ENCODE data around the gene KLHL35. TPM values are rescaled to one million over a fixed set of nuclear protein-coding genes. Genes with fewer than 3 reads are reported as not detected.

The KLHL35 gene
- total RNA-seq, 2 experiments from 2014 or later: 0.14 to 0.17 TPM

- CTCF ChIA-PET: interaction anchor here (0.8 to 1.0 kb wide), 3 partner anchors 11 to 98 kb away, joined by 3 to 5 read pairs (median 3); no protein-coding TSS in a partner anchor
- Mint-ChIP-seq H3K27ac (no peak overlapping the region), H3K9me3 (no peaks in the 10 kb centered on the region), H3K27me3 (ENCODE audit: low read depth) (no peaks in the 10 kb centered on the region), H3K4me3 (no peak overlapping the region), H3K36me3 (ENCODE audit: low read depth) (no peaks in the 10 kb centered on the region), H3K4me1 (ENCODE audit: low read depth) (peaks cover 5% of the 10 kb centered on the region)
- intact Hi-C loops (cut with micrococcal nuclease): no loop called here
- DNase-seq: no peak
Measured at GRCh38 chr11:75374646-75375045, 58.4 kb downstream of the KLHL35 start.

- DNase-seq: no peak
- intact Hi-C loops (cut with micrococcal nuclease): no loop called here
- Mint-ChIP-seq H3K36me3 (ENCODE audit: low read depth) (no peaks in the 10 kb centered on the region), H3K9me3 (no peaks in the 10 kb centered on the region), H3K4me1 (ENCODE audit: low read depth) (peaks cover 9% of the 10 kb centered on the region), H3K4me3 (no peak overlapping the region), H3K27me3 (ENCODE audit: low read depth) (no peaks in the 10 kb centered on the region), H3K27ac (no peak overlapping the region)
- CTCF ChIA-PET: interaction anchor here (0.7 kb wide), 1 partner anchor 12 kb away, joined by 4 read pairs; no protein-coding TSS in a partner anchor
Measured at GRCh38 chr11:75373201-75373600, 59.8 kb downstream of the KLHL35 start.

Other genes starting within 250 kb of the KLHL35 start
- not detected for gene TPBGL, start 192.4 kb downstream of the KLHL35 start, total RNA-seq
- 10 to 100 TPM; 15.7 to 16.6 TPM for gene ARRB1, start 81.5 kb downstream of the KLHL35 start, total RNA-seq
- 1,000 to 10,000 TPM; 5,069 to 5,116 TPM for gene RPS3, start 33.7 kb downstream of the KLHL35 start, total RNA-seq
- 10 to 100 TPM; 13.3 to 13.5 TPM for gene GDPD5, start 92.7 kb upstream of the KLHL35 start, total RNA-seq
- gene SERPINH1, start 129.1 kb upstream of the KLHL35 start, total RNA-seq: 10 to 100 TPM; 13.9 to 15.4 TPM
- gene MAP6, start 235.8 kb upstream of the KLHL35 start, total RNA-seq: not detected

All from activated naive CD4-positive, alpha-beta T cell treated with anti-CD3 and anti-CD28 coated beads for 36 hours (primary cell).